Lower leg skin (tissue), 4 donors: Measurements from ENCODE around the gene SDK1. TPM values are rescaled to one million over a fixed set of nuclear protein-coding genes. Genes with fewer than 3 reads are reported as not detected.

Experiments used
- DNase-seq, 2 donors: peaks; one replicate each; pipeline ENCODE4 v3.0.0-alpha.2; 2019; ENCODE audit warnings: low spot score in 2 of 2
- H3K4me3 ChIP-seq: fragments of 200-600 bp; sonication (generic); 2 replicates; pipeline ENCODE4 v1.5.1; 2017; ENCODE audit warnings: mild to moderate bottlenecking, low read depth; ENCODE audit not compliant: poor library complexity, severe bottlenecking
- CTCF ChIP-seq, 3 donors: fragments of 450-650 bp; IDR thresholded peaks; one replicate each; pipeline ENCODE4 v1.5.1; 2016; ENCODE audit warnings: antibody characterized with exemption in 3 of 3, mild to moderate bottlenecking in 3 of 3, moderate library complexity in 2 of 3
- POLR2A ChIP-seq, 2 donors: fragments of 450-650 bp; IDR thresholded peaks; one replicate each; pipeline ENCODE4 v1.6.1; 2016 to 2017; ENCODE audit warnings: antibody characterized with exemption in 2 of 2, mild to moderate bottlenecking in 1 of 2, moderate library complexity in 1 of 2
- WGBS, 2 donors: methylation state at CpG; one replicate each; pipeline ENCODE4 v1.1.5; 2018; 5-methylcytosine and 5-hydroxymethylcytosine counted together
- intact Hi-C: fragments of 100-400 bp; cut with DNase I; formaldehyde crosslinking; loops from one replicate; pipeline ENCODE4 v1.15.0; 2023; ENCODE audit warnings: low total_unique reads
- total RNA-seq, 4 donors: library from RNA; depleted of rRNA; stranded (reverse); fragments of >200 nt; gene quantifications; one replicate each; pipeline ENCODE4 v1.1.0, GENCODE V29; 2016

Gene SDK1
- total RNA-seq, 4 donors from 2014 or later, result 1.9 to 7.2 (median 5.1) TPM

DNA sequence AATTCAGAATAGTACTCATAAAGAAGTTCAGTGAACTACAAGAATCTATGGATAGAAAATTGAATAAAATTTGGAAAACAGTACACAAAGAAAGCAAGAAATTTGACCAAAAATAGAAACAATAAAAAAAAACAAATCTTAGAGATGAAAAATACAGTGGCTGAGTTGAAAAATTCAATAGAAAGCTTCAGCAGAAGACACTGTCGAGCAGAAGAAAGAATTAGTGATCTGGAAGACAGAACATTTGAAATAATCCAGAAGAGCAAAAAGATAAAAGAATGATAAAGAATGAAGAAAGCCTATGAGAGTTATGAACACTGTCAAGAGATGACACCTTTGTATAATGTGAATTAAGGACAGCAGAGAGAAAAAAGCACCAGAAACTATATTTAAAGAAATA lies 480.6 kb downstream of the SDK1 start:
- TF ChIP-seq CTCF (IDR thresholded peaks at IDR 0.05) (no peak), POLR2A (IDR thresholded peaks at IDR 0.05) (no peak)
- no peak for DNase-seq
- intact Hi-C loops, result no loop called here
- 88 to 93% methylated on average over 1 of the region's 1 CpG for WGBS, 2 donors
- H3K4me3 ChIP-seq, result no peak overlapping the region

- intact Hi-C loops, result no loop called here
- no peak overlapping the region for H3K4me3 ChIP-seq
- no peak for DNase-seq
- TF ChIP-seq POLR2A (IDR thresholded peaks at IDR 0.05), result no peak
- no peak for TF ChIP-seq CTCF (IDR thresholded peaks at IDR 0.05)
- WGBS, 2 donors, result 43 to 53% methylated on average over 11 to 15 of the region's 15 CpGs
These were observed 486.7 kb downstream of the SDK1 start for GRCh38 chr7:3787717-3788264.

DNA sequence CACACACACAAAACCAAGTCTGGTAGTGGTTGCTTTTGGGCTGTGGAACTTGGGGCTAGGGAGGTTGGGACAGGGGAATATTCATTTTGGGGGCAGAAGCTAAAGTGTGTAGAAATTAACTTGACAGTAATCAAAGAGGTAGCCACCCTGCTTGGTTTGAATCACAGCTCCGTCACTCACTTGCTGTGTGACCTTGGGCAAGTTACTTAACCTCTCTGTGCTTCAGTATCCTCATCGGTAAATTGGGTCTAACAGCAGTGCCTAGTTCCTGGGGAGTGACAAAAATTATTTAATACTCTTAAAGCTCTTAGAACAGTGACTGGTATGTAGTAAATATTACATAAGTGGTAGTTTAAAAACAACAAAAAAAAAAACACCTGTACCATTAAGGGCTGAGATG lies 489.8 kb downstream of the SDK1 start:
- no peak overlapping the region for H3K4me3 ChIP-seq
- intact Hi-C loops, result no loop called here
- TF ChIP-seq CTCF (IDR thresholded peaks at IDR 0.05) (no peak), POLR2A (IDR thresholded peaks at IDR 0.05) (no peak)
- WGBS, 2 donors, result 92 to 93% methylated on average over 2 of the region's 2 CpGs
- DNase-seq, result no peak

DNA sequence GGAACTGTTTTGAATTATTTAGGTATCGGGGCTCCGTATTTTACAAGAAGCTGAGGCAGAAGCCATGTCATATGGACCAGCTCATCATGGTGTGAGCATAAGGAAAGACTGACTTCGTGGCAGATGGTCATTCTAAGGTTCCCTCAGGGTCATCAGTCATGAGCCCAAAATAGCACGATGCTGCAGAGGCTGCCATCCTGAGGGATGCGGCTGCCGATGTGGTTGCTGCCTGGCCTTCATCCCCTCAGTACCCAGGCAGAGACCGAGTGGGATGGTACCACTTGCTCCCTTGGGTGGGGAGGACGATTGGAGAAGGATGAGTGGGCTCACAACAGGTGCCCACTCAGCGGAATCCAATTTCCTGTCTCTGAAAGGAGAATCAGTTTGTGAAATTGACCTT lies 490.3 kb downstream of the SDK1 start:
- H3K4me3 ChIP-seq, result no peak overlapping the region
- no peak for DNase-seq
- TF ChIP-seq CTCF (IDR thresholded peaks at IDR 0.05) (no peak), POLR2A (IDR thresholded peaks at IDR 0.05) (no peak)
- whole genome bisulfite sequencing, 2 donors, result 74 to 79% methylated on average over 9 of the region's 9 CpGs
- intact Hi-C loops, result no loop called here

GRCh38 chr7:3795141-3795540 lies 494.1 kb downstream of the SDK1 start:
- 48 to 62% methylated on average over 4 of the region's 4 CpGs for WGBS, 2 donors
- no peak for TF ChIP-seq CTCF (IDR thresholded peaks at IDR 0.05)
- no peak for TF ChIP-seq POLR2A (IDR thresholded peaks at IDR 0.05)
- DNase-seq, result no peak
- intact Hi-C loops, result no loop called here
- H3K4me3 ChIP-seq, result no peak overlapping the region

DNA sequence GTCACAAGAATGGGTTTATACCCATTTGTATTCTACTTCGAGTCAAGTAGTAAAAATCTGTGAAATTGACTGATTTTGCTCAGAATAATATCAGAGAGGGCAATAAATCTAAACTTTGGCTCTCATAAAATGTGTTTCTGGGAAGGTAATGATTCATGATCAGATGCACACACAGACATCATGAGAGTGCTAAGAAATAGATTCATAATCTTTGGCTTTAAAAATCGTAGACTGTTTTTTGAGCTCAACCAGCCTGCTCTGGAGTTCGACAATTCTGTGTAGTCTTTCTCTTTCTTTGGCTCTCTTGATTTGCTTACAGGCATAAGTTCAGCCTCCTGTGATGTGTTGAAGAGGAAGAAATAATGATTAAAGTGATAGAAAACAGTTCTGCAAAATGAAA lies 494.7 kb downstream of the SDK1 start:
- 49 to 64% methylated on average over 3 of the region's 3 CpGs for WGBS, 2 donors
- TF ChIP-seq CTCF (IDR thresholded peaks at IDR 0.05), result no peak
- TF ChIP-seq POLR2A (IDR thresholded peaks at IDR 0.05), result no peak
- DNase-seq, result no peak
- H3K4me3 ChIP-seq, result no peak overlapping the region
- intact Hi-C loops, result no loop called here
